NCI-H1048 (cell line): Measurements from ENCODE around the gene SUPT5H.

Experiments
- DNase-seq: peaks from one replicate; lab custom pipeline; 2025; lab: John Stamatoyannopoulos, UW

The SUPT5H gene

DNA sequence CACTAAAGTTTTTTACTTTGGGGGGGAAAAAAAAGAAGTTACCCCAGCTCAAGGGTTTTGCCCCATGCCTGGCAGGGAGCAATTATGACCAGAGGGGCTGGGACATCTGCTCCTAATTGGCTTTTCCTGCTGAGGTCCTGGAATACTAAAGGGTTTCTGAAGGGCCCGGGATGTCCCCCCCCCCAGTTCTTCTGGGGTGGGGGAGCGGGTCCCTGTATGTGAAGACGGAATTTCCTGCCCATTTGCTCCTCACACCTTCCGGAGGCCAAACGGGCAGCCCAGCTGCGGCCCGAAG lies 52.3 kb downstream of the SUPT5H start:
- DNase-seq: no peak

DNA sequence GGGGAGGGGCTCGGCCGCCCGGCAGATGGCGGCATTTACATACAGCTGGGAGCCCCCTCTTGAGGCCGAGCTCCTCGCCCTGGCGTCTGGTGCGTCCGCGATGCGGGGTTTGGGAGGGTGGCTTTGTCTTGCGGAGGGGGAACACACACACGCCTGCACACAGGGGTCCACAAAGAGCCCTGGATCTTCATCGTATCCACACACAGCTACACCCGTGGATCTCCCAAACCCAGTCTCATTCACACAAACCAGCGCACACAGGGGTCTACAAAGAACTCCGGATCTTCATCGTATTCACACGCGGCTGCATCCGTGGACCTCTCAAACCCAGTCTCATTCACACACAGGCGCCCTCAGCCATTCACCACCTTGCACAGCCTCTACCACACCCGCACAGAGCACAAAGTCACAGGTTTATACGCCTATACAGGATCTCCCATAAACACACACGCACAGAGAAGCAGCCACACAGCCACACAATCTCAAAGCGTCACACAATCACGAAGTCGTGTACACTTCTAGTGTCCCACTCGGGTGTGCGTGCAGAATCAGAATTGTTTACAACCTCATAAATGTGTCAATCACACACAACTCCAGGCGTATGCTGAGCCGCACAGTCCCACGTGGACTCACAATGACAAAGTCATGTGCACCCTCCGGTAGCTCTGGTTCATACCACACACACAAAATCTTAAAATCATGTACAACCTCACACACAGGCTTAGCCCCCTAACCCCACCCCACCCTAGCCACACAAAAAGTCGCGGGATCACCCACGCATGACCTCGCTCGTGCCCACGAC lies 52.8 kb downstream of the SUPT5H start:
- DNase-seq: no peak

DNA sequence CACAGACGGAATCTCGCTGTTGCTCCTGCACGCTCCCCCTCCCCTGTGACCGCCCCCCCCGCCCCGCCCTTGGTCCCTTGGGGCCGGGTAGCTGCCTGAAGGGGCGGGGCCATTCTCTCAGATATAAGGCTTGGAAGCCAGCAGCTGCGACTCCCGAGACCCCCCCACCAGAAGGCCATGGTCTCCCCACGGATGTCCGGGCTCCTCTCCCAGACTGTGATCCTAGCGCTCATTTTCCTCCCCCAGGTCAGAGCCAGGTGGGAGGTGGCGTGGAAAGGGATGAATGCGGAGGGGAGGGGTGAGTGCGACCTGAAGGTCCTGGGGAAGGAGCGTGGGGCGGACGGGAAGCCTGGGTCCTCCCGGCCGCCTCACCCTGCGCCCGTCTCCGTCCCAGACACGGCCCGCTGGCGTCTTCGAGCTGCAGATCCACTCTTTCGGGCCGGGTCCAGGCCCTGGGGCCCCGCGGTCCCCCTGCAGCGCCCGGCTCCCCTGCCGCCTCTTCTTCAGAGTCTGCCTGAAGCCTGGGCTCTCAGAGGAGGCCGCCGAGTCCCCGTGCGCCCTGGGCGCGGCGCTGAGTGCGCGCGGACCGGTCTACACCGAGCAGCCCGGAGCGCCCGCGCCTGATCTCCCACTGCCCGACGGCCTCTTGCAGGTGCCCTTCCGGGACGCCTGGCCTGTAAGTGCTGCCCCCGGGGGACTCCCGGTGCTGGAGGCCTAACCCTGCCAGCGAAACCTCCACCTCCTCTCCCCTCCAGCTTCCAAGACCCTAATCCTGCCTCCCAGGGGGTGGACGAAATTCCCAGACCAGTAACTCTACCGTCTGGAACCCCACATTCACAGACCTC lies 53.6 kb downstream of the SUPT5H start, which contains the start of gene DLL3:
TSS of gene DLL3 (plus strand) at position 150 of the 845 bp plus-strand sequence. CDS start at position 178, 28 bp downstream.
- no peak for DNase-seq

GRCh38 chr19:39499932-39500331 lies 54.5 kb downstream of the SUPT5H start:
- no peak for DNase-seq

DNA sequence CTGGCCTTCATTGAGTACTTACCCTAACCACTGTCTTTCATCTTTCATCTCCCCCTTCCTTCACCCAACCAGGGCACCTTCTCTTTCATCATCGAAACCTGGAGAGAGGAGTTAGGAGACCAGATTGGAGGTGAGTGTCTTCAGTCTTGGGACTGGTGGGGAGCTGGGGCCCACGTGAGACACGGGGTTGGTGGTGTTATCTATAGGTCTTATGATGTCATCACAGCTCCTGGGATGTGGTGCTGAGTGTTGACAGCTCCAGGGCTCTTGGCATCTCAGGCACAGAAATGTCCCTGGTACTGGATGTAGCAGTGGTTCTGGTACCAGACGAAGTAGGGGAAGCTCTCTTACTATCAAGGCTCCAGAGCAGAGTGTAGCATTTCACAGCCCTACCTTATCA lies 55.2 kb downstream of the SUPT5H start:
- DNase-seq: no peak

GRCh38 chr19:39501340-39501739 lies 56.0 kb downstream of the SUPT5H start:
- DNase-seq: no peak

GRCh38 chr19:39502640-39503417 lies 57.4 kb downstream of the SUPT5H start:
- peak; percentile 63 for DNase-seq

DNA sequence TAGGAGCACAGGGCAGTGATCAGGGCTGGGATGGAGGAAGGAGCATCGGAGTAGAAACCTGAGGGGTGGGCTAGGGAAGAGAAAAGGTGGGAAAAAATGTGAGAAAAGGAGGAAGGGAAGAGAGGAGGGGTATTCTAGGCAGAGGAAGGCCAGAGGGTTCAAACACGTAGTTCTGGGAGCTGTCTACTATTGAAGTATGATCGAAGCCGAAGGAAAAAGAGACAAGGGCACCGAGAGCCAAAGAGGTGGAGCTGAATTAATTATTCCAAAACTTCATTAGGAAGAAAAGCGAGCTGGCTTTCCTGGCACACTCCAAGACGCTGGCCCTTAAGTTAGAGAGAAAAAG lies 61.2 kb downstream of the SUPT5H start:
- no peak for DNase-seq

DNA sequence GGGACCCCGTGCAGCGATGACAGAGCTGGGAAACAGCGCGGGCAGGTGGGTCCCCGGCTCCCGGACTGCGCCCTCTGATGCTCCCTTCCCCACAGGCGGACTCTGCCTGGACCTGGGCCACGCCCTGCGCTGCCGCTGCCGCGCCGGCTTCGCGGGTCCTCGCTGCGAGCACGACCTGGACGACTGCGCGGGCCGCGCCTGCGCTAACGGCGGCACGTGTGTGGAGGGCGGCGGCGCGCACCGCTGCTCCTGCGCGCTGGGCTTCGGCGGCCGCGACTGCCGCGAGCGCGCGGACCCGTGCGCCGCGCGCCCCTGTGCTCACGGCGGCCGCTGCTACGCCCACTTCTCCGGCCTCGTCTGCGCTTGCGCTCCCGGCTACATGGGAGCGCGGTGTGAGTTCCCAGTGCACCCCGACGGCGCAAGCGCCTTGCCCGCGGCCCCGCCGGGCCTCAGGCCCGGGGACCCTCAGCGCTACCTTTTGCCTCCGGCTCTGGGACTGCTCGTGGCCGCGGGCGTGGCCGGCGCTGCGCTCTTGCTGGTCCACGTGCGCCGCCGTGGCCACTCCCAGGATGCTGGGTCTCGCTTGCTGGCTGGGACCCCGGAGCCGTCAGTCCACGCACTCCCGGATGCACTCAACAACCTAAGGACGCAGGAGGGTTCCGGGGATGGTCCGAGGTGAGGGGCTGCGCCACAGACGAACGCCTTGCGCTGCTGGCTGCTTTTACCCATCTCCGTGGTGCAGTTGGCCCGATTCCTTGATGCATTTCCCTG lies 61.7 kb downstream of the SUPT5H start:
- DNase-seq: peak; percentile 60

GRCh38 chr19:39507715-39508364 lies 62.5 kb downstream of the SUPT5H start:
- DNase-seq: no peak

GRCh38 chr19:39508629-39509028 lies 63.2 kb downstream of the SUPT5H start:
- no peak for DNase-seq

GRCh38 chr19:39509233-39509632 lies 63.9 kb downstream of the SUPT5H start:
- no peak for DNase-seq

GRCh38 chr19:39512988-39513387 lies 67.6 kb downstream of the SUPT5H start:
- DNase-seq: no peak

DNA sequence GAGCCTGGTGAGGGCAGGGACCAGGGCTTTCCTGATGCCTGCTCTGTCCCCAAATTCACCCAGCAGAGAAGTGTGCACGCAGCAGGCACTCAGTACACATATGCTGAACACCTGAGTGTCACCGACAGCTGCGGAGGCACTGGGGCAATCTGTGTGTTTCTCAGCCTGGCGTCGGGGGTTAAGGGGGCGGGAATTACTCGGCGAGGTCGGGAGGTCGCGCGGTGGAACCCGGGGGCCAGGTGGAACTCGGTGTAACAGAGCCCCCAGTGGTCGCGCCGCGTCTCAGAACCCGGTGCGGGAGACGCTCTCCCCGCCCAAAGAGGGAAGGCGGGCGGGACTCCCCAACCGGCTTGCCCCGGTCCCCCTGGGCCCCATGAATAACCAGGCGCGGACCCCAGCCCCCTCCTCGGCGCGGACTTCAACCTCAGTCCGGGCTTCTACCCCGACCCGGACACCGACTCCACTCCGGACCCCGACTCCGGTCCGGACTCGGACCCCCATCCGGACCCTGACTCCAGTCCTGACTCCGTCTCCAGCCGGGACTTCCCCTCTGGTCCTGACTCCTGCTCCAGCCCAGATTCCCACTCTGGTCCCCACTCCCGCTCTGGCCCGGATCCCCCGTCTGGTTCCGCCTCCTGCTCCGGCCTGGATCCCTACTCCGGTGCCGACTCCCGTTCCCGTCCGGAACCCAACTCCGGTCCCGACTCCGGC lies 69.6 kb downstream of the SUPT5H start, which contains the start of gene SELENOV:
TSS of gene SELENOV (plus strand) at position 300 of the 711 bp plus-strand sequence. CDS start at position 374, 74 bp downstream.
- DNase-seq: no peak

GRCh38 chr19:39515551-39516191 lies 70.3 kb downstream of the SUPT5H start:
- no peak for DNase-seq

DNA sequence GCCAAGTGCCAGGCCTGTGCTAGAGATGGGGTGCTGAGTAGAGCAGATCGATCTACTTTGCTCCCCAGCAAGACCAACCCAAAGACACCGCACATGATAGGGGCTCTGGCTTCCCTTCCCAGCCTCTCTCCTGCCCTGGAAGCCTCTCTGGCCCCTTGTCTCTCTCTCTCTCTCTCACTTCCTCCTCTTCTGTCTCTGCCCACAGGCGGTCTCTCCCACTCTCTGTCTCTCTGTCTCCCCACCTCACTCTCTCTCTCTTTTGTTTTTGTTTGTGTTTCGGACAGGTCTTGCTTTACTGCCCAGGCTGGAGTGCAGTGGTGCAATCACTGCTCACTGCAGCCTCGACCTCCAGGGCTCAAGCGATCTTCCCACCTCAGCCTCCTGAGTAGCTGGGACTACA lies 70.9 kb downstream of the SUPT5H start:
- no peak for DNase-seq

GRCh38 chr19:39517432-39517831 lies 72.0 kb downstream of the SUPT5H start:
- DNase-seq: no peak

- DNase-seq: no peak
Measured at GRCh38 chr19:39518458-39518857, 73.1 kb downstream of the SUPT5H start.

GRCh38 chr19:39518975-39519374 lies 73.6 kb downstream of the SUPT5H start:
- no peak for DNase-seq
